ENCODE results near the gene DSPP. TPM values are rescaled to one million over a fixed set of nuclear protein-coding genes. Genes with fewer than 3 reads are reported as not detected.
A peak's percentile ranks its signal among the peaks of the same experiment; 100 is the strongest.

Gene DSPP
- not detected for total RNA-seq

- no peak for DNase-seq
- Histone ChIP-seq H3K4me3 (no peak within 1 kb of the TSS), H3K36me3 (no peaks in the 10 kb centered on the region), H3K27ac (no peak within 1 kb of the TSS), H3K4me1 (no peaks in the 10 kb centered on the region), H3K27me3 (no peaks in the 10 kb centered on the region), H3K9me3 (no peaks in the 10 kb centered on the region)
- TF ChIP-seq CTCF (IDR thresholded peaks at IDR 0.05) (no peak), POLR2A (IDR thresholded peaks at IDR 0.05) (no peak)
Measured at GRCh38 chr4:87608229-87608628, at the start of gene DSPP. Gene DSPP, plus strand, starts transcription at chr4:87608529. Its CDS starts 2,380 bp downstream, at chr4:87610909.

GRCh38 chr4:87559090-87559837, 49.1 kb upstream of the DSPP start:
- Histone ChIP-seq H3K4me3 (no peak overlapping the region), H3K4me1 (no peaks in the 10 kb centered on the region), H3K27ac (no peak overlapping the region), H3K27me3 (no peaks in the 10 kb centered on the region), H3K9me3 (no peaks in the 10 kb centered on the region), H3K36me3 (no peaks in the 10 kb centered on the region)
- peak in 2 of 3 donors; percentile 28 to 56 for DNase-seq
- TF ChIP-seq POLR2A (IDR thresholded peaks at IDR 0.05) (no peak), CTCF (IDR thresholded peaks at IDR 0.05) (no peak)

GRCh38 chr4:87560802-87561201, 47.5 kb upstream of the DSPP start:
- no peak overlapping the region for H3K4me3 ChIP-seq
- H3K9me3 ChIP-seq, result no peaks in the 10 kb centered on the region
- H3K27ac ChIP-seq, result no peak overlapping the region
- H3K27me3 ChIP-seq, result no peaks in the 10 kb centered on the region
- DNase-seq, result no peak
- no peaks in the 10 kb centered on the region for H3K4me1 ChIP-seq
- no peaks in the 10 kb centered on the region for H3K36me3 ChIP-seq
- TF ChIP-seq CTCF (IDR thresholded peaks at IDR 0.05) (no peak), POLR2A (IDR thresholded peaks at IDR 0.05) (no peak)

- Histone ChIP-seq H3K27me3 (no peaks in the 10 kb centered on the region), H3K4me1 (no peaks in the 10 kb centered on the region), H3K27ac (no peak overlapping the region), H3K4me3 (no peak overlapping the region), H3K36me3 (no peaks in the 10 kb centered on the region), H3K9me3 (no peaks in the 10 kb centered on the region)
- TF ChIP-seq CTCF (IDR thresholded peaks at IDR 0.05), result no peak
- TF ChIP-seq POLR2A (IDR thresholded peaks at IDR 0.05), result no peak
- DNase-seq, result no peak
Measured at GRCh38 chr4:87565746-87566145, 42.6 kb upstream of the DSPP start.

- no peaks in the 10 kb centered on the region for H3K9me3 ChIP-seq
- H3K4me1 ChIP-seq, result no peaks in the 10 kb centered on the region
- H3K4me3 ChIP-seq, result no peak overlapping the region
- DNase-seq, result no peak
- TF ChIP-seq POLR2A (IDR thresholded peaks at IDR 0.05), result no peak
- TF ChIP-seq CTCF (IDR thresholded peaks at IDR 0.05), result no peak
- H3K36me3 ChIP-seq, result no peaks in the 10 kb centered on the region
- no peak overlapping the region for H3K27ac ChIP-seq
- no peaks in the 10 kb centered on the region for H3K27me3 ChIP-seq
Measured at GRCh38 chr4:87566276-87566675, 42.1 kb upstream of the DSPP start.

Data from Peyer's patch (tissue), 4 donors.